Raji (cell line): Measurements from ENCODE around the gene UMODL1.

Experiments
- POLR2A ChIP-seq: IDR thresholded peaks from 2 replicates; pipeline ENCODE4 v1.6.1; 2011; ENCODE audit warnings: low read depth, low read length, control low read depth; ENCODE audit not compliant: insufficient read depth

UMODL1 gene

GRCh38 chr21:42175110-42175710 is 104.1 kb downstream of the UMODL1 start:
- no peak for TF ChIP-seq POLR2A

DNA sequence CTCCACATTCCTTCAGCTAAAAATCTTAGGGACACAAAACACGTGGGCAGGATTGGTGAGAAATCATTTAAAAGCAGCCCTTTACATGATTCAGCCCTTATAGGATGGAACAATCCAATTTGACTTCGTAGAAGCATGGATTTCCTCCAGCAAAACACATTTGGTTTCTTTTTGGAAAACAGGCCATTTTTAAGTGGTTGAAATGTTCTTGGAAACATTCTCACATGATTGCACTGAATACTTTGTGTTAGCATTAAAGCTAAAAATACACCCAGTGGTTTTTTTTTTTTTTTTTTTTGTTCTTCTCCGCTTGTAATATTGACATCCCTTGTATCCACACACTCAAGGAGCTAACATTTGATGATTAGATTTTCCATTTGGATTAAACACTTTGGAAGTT is 105.7 kb downstream of the UMODL1 start:
- no peak for TF ChIP-seq POLR2A

GRCh38 chr21:42179316-42179715 is 108.2 kb downstream of the UMODL1 start:
- no peak for TF ChIP-seq POLR2A

DNA sequence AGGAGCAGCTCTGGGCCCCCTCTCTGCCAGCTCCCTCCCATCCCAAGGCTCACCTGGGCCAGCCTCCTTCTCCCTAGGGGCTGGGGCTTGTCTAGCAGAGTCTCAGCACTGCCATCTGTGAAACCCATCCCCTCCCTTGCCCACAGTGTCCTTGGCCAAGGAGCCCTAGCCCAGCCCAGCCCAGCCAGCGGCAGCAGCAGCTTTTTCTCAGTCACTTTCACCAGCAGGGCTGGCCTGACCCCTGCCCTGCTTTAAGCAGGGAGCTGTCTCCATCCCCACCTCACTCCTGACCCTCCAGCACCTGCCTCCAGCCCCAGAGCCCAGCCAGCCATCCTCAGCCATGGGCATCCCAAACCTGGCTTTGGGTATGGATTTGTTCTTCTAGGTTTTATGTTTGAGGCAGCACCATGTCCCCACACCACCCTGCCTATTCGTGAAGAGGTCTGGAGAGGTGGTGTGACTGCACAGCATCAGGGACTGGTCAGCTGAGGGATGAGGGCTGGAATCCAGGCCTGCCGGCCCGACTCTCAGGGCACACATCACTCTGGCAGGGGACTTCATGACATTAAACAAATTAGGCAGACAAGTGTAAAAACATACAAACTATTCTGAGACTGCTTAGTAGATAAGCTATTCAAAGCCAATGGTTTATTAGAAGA is 111.7 kb downstream of the UMODL1 start:
- no peak for TF ChIP-seq POLR2A

DNA sequence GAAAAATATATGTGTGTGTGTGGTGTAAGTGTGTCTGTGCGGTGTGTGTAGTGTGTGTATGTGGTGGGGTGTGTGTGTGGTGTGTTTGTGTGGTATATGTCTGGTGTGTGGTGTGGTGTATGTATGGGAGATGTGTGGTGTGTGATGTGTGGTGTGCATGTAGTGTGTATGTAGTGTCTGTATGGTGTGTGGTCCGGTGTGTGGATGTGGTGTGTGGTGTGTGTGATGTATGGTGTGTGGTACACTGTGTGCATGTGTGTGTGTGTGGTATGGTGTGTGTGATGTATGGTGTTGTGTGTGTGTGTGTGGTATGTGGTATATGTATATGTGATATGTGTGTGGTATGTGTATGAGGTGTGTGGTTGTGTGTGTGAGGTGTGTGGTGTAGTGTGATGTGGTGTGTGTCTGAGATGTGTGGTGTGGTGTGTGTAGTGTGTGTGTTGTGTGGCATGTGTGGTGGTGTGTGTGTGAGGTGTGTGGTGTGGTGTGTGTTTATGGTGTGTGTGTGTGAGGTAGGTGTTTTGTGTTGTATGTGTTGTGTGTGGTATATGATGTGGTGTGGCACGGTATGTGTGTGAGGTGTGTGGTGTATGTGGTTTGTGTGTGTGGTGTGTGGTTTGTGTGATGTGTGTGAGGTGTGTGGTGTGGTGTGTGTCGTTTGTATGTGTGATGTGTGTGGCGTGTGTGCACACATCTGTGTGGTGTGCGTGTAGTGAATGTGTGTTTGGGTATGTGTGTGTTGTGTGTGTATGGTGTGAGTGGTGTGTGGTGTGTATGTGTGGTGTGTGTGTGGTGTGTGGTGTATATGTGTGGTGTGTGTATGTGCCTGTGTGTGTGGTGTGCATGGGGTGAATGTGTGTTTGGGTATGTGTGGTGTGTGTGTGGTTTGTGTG is 112.5 kb downstream of the UMODL1 start:
- TF ChIP-seq POLR2A: no peak

DNA sequence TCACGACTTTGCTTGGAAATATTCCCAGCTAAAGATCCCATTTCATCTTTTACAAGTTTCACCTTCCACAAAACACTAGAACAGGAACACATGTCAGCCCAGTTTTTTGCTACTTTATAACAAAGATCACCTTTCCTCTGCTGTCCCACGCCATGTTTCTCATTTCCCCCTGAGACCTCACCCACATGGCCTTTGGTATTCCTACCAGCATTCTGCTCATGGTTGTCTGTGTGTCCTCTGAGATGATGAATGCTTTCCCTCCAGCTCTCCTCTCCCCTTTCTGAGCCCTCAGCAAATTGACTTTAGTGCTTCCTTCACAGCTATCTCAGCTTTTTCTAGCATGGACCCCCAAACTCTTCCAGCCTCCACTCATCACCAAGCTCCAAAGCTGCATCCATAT is 115.5 kb downstream of the UMODL1 start:
- TF ChIP-seq POLR2A: no peak

- peak; percentile 52 for TF ChIP-seq POLR2A
These were observed 117.0 kb downstream of the UMODL1 start for GRCh38 chr21:42187976-42188653.

DNA sequence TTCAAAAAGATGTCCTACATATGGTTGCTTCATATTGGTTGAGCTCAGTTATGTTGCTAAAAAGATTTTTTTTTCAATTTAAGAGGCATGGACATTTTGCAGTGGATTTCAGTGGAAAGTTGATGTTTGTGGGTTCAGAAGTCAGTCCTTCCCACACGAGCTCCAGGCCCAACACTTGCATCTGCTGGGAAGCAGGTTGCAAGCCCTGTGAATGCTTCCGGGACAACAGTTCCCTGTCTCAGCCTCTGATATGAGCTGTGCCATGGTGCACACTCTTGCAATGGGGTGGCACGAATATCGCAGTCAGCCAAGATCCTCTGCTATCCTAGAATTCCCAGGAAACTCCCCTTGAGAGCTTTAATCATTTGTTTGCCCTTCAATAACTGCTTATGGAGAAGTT is 117.5 kb downstream of the UMODL1 start:
- no peak for TF ChIP-seq POLR2A

GRCh38 chr21:42189431-42189830 is 118.3 kb downstream of the UMODL1 start:
- no peak for TF ChIP-seq POLR2A

DNA sequence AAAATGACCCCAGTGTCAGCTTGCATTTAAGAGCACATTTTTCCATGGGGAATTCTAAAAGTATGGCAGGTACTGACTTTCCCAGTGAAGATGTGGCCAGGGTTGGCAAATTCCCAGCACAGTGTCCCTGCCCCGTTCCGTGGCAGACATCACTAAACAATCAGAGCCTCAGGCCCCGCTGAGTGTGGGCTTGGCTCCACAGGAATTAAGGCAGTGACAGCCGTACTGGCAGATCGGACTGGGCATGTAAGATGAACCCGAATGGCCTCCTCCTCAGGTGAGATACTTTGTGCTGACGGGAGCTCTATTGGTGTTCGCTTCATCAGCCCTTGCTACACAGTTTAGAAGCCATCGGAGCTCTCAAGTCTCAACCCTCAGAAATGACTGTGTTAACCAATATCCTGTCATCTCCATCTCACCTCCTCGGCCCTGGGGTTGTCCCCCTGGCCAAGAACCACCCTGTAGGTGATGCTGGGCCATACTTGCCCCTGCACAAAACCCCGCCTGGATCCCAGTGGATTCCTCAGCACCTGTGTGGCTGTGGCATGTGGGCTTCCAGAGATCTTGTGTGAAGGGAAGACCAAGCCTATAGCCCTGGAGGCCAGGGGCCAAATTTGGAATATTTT is 118.9 kb downstream of the UMODL1 start:
- no peak for TF ChIP-seq POLR2A

GRCh38 chr21:42190486-42190863 is 119.4 kb downstream of the UMODL1 start:
- no peak for TF ChIP-seq POLR2A

- no peak for TF ChIP-seq POLR2A
These were observed 119.9 kb downstream of the UMODL1 start for GRCh38 chr21:42191064-42191463.

GRCh38 chr21:42191696-42192595 is 120.8 kb downstream of the UMODL1 start:
- no peak for TF ChIP-seq POLR2A
